Testis (tissue), 2 donors: ENCODE results near the gene SOCS7.

Experiments
- CTCF ChIP-seq, 3 experiments: fragments of 450-650 bp in 2 of 3; fragments of 200-600 bp in 1 of 3; sonication (generic) in 1 of 3; IDR thresholded peaks; one replicate each; pipeline ENCODE4 v1.5.1; 2016 to 2019; ENCODE audit warnings: antibody characterized with exemption in 3 of 3, mild to moderate bottlenecking in 2 of 3, moderate library complexity in 1 of 3
- POLR2A ChIP-seq: fragments of 450-650 bp; IDR thresholded peaks from one replicate; pipeline ENCODE4 v1.6.1; 2017; ENCODE audit warnings: antibody characterized with exemption, mild to moderate bottlenecking, moderate library complexity

DNA sequence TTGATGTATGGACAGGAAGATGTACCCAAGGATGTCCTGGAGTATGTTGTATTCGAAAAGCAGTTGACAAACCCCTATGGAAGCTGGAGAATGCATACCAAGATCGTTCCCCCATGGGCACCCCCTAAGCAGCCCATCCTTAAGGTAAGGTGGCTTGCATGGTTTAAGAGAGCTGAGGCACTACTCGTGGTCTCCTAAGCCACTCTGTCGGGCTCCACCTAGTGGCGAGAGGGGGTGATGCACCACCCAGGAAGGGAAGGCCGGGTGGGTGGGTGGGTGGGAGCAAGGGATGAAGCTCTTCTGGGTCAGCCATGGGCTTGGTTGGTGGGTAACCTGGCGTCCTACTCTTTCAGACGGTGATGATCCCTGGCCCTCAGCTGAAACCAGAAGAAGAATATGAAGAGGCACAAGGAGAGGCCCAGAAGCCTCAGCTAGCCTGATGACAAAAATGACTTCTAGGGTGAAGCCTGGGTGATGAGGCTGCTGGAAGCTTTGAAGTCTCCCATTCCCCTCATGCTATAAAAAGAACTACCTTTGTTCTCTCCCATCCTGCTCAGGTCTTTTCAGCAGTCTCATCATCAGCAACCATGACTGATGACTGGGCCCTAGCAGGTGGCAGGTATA lies 29.4 kb upstream of the SOCS7 start:
- TF ChIP-seq CTCF (IDR thresholded peaks at IDR 0.05) (peak in 1 of 3 experiments; percentile 85), POLR2A (no peak)
